DMS 273 (cell line): ENCODE measurements around the gene SORD.
"Not testable (repeated sequence)": the region's sequence is repeated elsewhere in the genome, so short reads cannot be mapped to it uniquely, and the experiment has no call there.

ENCODE experiments used
- DNase-seq: peaks from one replicate; lab custom pipeline; 2025; ENCODE audit not compliant: unreplicated experiment; lab: John Stamatoyannopoulos, UW

The SORD gene

GRCh38 chr15:45058690-45059675 lies 36.0 kb downstream of the SORD start:
- not testable (repeated sequence) for DNase-seq

GRCh38 chr15:45062301-45062700 lies 39.3 kb downstream of the SORD start:
- DNase-seq = not testable (repeated sequence)

- no peak for DNase-seq
Observed at GRCh38 chr15:45064386-45064785, 41.4 kb downstream of the SORD start.

GRCh38 chr15:45069942-45070360 lies 47.0 kb downstream of the SORD start:
- DNase-seq = not testable (repeated sequence)

- not testable (repeated sequence) for DNase-seq
Observed at GRCh38 chr15:45073602-45074001, 50.6 kb downstream of the SORD start.

- DNase-seq = not testable (repeated sequence)
Observed at GRCh38 chr15:45075440-45076320, 52.7 kb downstream of the SORD start.

GRCh38 chr15:45077391-45077790 lies 54.4 kb downstream of the SORD start:
- peak; percentile 13 for DNase-seq

GRCh38 chr15:45079201-45079600 lies 56.2 kb downstream of the SORD start:
- peak; percentile 86 for DNase-seq

GRCh38 chr15:45079628-45080246 lies 56.7 kb downstream of the SORD start:
- not testable (repeated sequence) for DNase-seq

- DNase-seq = not testable (repeated sequence)
Observed at GRCh38 chr15:45080593-45080992, 57.6 kb downstream of the SORD start.

GRCh38 chr15:45082412-45082811 lies 59.4 kb downstream of the SORD start:
- DNase-seq = not testable (repeated sequence)

GRCh38 chr15:45083223-45083622 lies 60.2 kb downstream of the SORD start:
- no peak for DNase-seq

- no peak for DNase-seq
Observed at GRCh38 chr15:45084163-45084562, 61.2 kb downstream of the SORD start.

- peak; percentile 18 for DNase-seq
Observed at GRCh38 chr15:45087513-45087912, 64.5 kb downstream of the SORD start.

- DNase-seq = no peak
Observed at GRCh38 chr15:45088801-45089711, 66.1 kb downstream of the SORD start.

- no peak for DNase-seq
Observed at GRCh38 chr15:45089712-45090373, 66.8 kb downstream of the SORD start.

- DNase-seq = no peak
Observed at GRCh38 chr15:45091161-45091560, 68.2 kb downstream of the SORD start.

- no peak for DNase-seq
Observed at GRCh38 chr15:45091576-45091975, 68.6 kb downstream of the SORD start.

- DNase-seq = no peak
Observed at GRCh38 chr15:45093013-45093412, 70.0 kb downstream of the SORD start.
